Measurements from ENCODE around the gene RUNX3.

DNA sequence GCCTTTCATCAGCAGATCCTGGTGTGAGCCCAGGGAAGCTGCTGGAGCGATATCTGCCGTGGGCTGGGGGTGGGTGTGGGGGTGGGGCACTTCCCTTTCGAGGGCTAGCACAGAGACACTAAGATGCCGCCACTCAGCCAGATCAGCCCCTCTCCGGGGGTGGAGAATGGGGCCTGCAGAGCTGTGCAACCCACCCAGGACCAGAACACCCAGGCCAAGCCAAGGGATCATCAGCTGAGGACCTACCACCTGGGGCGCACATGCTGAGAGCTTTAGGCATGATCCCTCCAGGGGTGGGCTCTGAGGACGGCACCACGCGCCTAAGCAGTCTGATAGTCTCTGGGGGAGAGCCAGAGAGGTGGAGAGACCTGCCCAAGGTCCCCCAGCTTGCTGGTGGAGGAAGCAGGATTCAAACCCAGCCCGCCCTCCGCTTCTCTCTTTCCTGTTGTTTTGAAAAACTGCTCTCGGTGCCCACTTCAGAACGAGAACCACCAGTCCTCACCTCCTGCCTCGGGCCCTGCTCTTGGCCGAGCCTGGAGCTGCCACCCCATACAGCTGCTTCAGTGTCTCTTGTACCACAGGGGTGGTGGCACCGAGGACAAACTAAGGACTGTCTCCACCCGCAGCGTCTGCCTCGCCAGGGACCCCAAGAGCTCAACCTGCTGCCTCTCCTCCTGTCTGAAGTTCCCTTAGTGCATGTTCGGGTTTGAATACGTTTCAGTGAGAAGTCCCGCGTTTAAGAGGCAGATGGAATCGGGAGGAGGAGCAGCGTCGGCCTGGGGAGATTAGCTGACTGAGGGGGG, 39.7 kb upstream of the RUNX3 start:
- no peak for TF ChIP-seq MAX (IDR thresholded peaks at IDR 0.05)
- no peak for TF ChIP-seq RAD21 (IDR thresholded peaks at IDR 0.05; ENCODE audit: low read depth)
- TF ChIP-seq YY1 (IDR thresholded peaks at IDR 0.05; ENCODE audit: extremely low read depth, insufficient replicate concordance, low read depth, low read length) = no peak
- no peak for TF ChIP-seq SIN3A (IDR thresholded peaks at IDR 0.05; ENCODE audit: low read depth)
- TF ChIP-seq EZH2phosphoT487 (IDR thresholded peaks at IDR 0.05; ENCODE audit: borderline replicate concordance) = no peak
- TF ChIP-seq, protein P1, sequence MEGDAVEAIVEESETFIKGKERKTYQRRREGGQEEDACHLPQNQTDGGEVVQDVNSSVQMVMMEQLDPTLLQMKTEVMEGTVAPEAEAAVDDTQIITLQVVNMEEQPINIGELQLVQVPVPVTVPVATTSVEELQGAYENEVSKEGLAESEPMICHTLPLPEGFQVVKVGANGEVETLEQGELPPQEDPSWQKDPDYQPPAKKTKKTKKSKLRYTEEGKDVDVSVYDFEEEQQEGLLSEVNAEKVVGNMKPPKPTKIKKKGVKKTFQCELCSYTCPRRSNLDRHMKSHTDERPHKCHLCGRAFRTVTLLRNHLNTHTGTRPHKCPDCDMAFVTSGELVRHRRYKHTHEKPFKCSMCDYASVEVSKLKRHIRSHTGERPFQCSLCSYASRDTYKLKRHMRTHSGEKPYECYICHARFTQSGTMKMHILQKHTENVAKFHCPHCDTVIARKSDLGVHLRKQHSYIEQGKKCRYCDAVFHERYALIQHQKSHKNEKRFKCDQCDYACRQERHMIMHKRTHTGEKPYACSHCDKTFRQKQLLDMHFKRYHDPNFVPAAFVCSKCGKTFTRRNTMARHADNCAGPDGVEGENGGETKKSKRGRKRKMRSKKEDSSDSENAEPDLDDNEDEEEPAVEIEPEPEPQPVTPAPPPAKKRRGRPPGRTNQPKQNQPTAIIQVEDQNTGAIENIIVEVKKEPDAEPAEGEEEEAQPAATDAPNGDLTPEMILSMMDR (IDR thresholded peaks at IDR 0.05 in 2 of 3, conservative IDR thresholded peaks at IDR 0.05 in 1 of 3; ENCODE audit: borderline replicate concordance in 1 of 3, insufficient read depth in 1 of 3, low read depth in 2 of 3, low read length in 2 of 3) = no peak
- no peak for TF ChIP-seq POLR2A (IDR thresholded peaks at IDR 0.05; ENCODE audit: borderline replicate concordance, extremely low read depth, insufficient read depth, insufficient read length)
